GM23248 (cell line): ENCODE data around the gene CPNE4.

Experiments used
- EZH2 ChIP-seq: fragments of 200-600 bp; sonication (generic); IDR thresholded peaks from 2 replicates; pipeline ENCODE4 v1.6.1; 2018; ENCODE audit warnings: antibody characterized with exemption, mild to moderate bottlenecking; ENCODE audit not compliant: insufficient read depth, poor library complexity, severe bottlenecking
- EZH2phosphoT487 ChIP-seq: fragments of 200-600 bp; sonication (generic); IDR thresholded peaks from 2 replicates; pipeline ENCODE4 v1.6.1; 2018; ENCODE audit warnings: antibody characterized with exemption, moderate library complexity, mild to moderate bottlenecking, low read depth; ENCODE audit not compliant: insufficient read depth

GRCh38 chr3:131540821-131541220 is 494.0 kb downstream of the CPNE4 start:
- TF ChIP-seq EZH2 (no peak), EZH2phosphoT487 (no peak)
